ENCODE data around the gene CFHR3. TPM values are rescaled to one million over a fixed set of nuclear protein-coding genes. Genes with fewer than 3 reads are reported as not detected.
"Not testable (repeated sequence)": the region's sequence is repeated elsewhere in the genome, so short reads cannot be mapped to it uniquely, and the experiment has no call there.

Gene CFHR3
- total RNA-seq, 1 experiment from 2014 or later, result not detected

- H3K27ac ChIP-seq; DNase-seq; H3K4me1 ChIP-seq (replicated peaks; ENCODE audit: insufficient read depth); H2AFZ ChIP-seq; H3K27me3 ChIP-seq (ENCODE audit: insufficient read depth, low read depth); H3K9me3 ChIP-seq (ENCODE audit: insufficient read depth, low read depth); H3K4me3 ChIP-seq; CTCF ChIA-PET; H3K4me2 ChIP-seq; POLR2A ChIA-PET (ENCODE audit: unreplicated experiment); H3K79me2 ChIP-seq (ENCODE audit: low read depth); H3F3A ChIP-seq (ENCODE audit: insufficient read depth, low read depth); intact Hi-C loops (cut with micrococcal nuclease; ENCODE audit: unreplicated experiment); H3K9me2 ChIP-seq (ENCODE audit: insufficient read depth); H4K20me1 ChIP-seq (ENCODE audit: insufficient read depth); H3K36me3 ChIP-seq (ENCODE audit: low read depth); BruUV-seq (replicated peaks): not testable (repeated sequence)
- TF ChIP-seq CTCF (conservative IDR thresholded peaks at IDR 0.05), result 0 out of 2 replicates have a peak, but pooled peaks have one; percentile 13
These were observed 53.2 kb downstream of the CFHR3 start for GRCh38 chr1:196827860-196828259.

Other genes with a start within 250 kb of the CFHR3 start
- 0.53 and 0.90 TPM in 2 replicates for gene KCNT2, start 166.4 kb upstream of the CFHR3 start, total RNA-seq (2021)
- 3.8 and 4.0 TPM in 2 replicates for gene CFH, start 122.8 kb upstream of the CFHR3 start, total RNA-seq (2021)
- 0.81 TPM in 1 of 2 replicates, not detected in the other for gene CFHR1, start 44.9 kb downstream of the CFHR3 start, total RNA-seq (2021)
- gene CFHR4, start 113.2 kb downstream of the CFHR3 start, total RNA-seq (2021), result not detected in 2 replicates
- not detected in 2 replicates for gene CFHR2, start 168.9 kb downstream of the CFHR3 start, total RNA-seq (2021)
- gene CFHR5, start 202.7 kb downstream of the CFHR3 start, total RNA-seq (2021), result not detected in 2 replicates